K562 (cell line): ENCODE results near the gene HLA-DQB1.

Source experiments
- EHMT2 ChIP-seq: fragments of 450-650 bp; IDR thresholded peaks from 2 replicates; pipeline ENCODE4 v1.6.1; 2018; ENCODE audit warnings: antibody characterized with exemption
- FOXK2 ChIP-seq, 2 experiments: fragments of 450-650 bp; IDR thresholded peaks in 1 of 2; conservative IDR thresholded peaks in 1 of 2; 2 replicates each; pipeline ENCODE4 v1.6.1; 2016; ENCODE audit warnings: low read depth in 2 of 2, mild to moderate bottlenecking in 1 of 2
- KLF16 ChIP-seq: IDR thresholded peaks from 2 replicates; pipeline ENCODE4 v1.6.1; 2016; ENCODE audit warnings: antibody characterized with exemption
- POLR2A ChIP-seq: fragments of 450-650 bp; conservative IDR thresholded peaks from 2 replicates; pipeline ENCODE4 v1.6.1; 2016
- SMAD3 ChIP-seq: fragments of 450-650 bp; formaldehyde crosslinking; conservative IDR thresholded peaks from 2 replicates; pipeline ENCODE4 v1.4.0; 2020; ENCODE audit warnings: mild to moderate bottlenecking
- YY1 ChIP-seq, 3 experiments: IDR thresholded peaks; 2 replicates each; pipeline ENCODE4 v1.6.1; 2011; ENCODE audit warnings: low read length in 2 of 3, mild to moderate bottlenecking in 2 of 3, moderate library complexity in 2 of 3, borderline replicate concordance in 1 of 3, control low read depth in 1 of 3, low read depth in 1 of 3; ENCODE audit not compliant: insufficient read depth in 3 of 3, insufficient replicate concordance in 2 of 3, control insufficient read depth in 1 of 3, insufficient read length in 1 of 3; ENCODE audit errors: extremely low read depth in 1 of 3
- ZC3H4 ChIP-seq: sonication (generic); formaldehyde crosslinking; IDR thresholded peaks from 2 replicates; pipeline ENCODE4 v1.9.0; 2021; ENCODE audit warnings: missing genetic modification reagents, borderline replicate concordance
- TF ChIP-seq, protein P1 (sequence below): sonication (generic); formaldehyde crosslinking; IDR thresholded peaks from 2 replicates; pipeline ENCODE4 v1.9.0; 2022; ENCODE audit warnings: mild to moderate bottlenecking, missing genetic modification reagents
- TF ChIP-seq, protein P2 (sequence below): sonication (generic); formaldehyde crosslinking; IDR thresholded peaks from 2 replicates; pipeline ENCODE4 v1.9.0; 2022; ENCODE audit warnings: mild to moderate bottlenecking, missing genetic modification reagents

DNA sequence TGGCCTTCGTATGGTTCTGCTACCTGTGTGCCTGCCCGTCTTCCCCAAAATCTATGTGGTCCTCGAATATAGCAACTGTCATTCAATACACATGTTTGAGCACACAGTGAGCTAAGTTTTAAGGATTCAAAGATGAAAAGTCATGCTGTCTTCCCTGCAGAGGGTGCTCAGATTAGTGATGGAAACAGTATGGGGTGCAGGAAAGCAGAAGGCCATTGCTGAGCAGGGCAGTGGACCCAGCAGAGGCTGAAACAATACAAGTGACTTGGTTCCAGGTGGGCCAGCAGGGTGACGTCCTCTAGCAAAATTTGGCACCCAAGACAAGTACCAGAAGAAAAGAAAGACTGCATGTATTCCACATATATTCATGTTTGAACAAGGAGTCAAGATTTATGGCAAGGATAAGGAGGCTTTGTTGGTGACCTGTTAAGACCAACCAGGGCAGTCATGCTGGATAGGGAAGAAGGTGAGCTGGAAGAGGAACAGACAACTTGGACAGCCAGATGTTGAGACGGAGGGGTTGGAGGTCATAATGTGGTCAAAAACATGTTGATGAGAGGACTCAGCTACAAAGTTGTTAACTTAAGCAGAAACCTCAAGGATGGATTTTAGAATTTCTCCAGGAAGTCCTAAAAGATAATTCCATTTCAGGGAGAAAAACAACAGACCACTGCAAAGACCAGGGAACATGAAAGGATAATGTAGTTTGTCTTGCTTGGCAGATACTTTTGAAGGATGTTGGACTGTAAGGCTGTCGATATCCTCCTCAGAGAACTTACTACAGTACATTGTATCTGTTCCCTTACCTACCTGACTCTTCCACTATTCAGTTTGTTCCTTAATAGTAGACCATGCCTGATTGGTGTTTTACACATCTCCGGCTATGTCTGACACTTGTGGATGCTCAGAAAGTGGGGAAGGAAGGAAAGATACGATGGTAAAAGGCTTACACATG is 26.7 kb downstream of the HLA-DQB1 start:
- no peak for TF ChIP-seq SMAD3
- no peak for TF ChIP-seq POLR2A
- TF ChIP-seq ZC3H4 (CRISPR knock-in tag) = no peak
- TF ChIP-seq EHMT2 = no peak
- TF ChIP-seq, protein P1, sequence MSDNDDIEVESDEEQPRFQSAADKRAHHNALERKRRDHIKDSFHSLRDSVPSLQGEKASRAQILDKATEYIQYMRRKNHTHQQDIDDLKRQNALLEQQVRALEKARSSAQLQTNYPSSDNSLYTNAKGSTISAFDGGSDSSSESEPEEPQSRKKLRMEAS (CRISPR knock-in tag) = no peak
- TF ChIP-seq YY1 (IDR thresholded peaks at IDR 0.05; ENCODE audit: borderline replicate concordance in 1 of 3, control insufficient read depth in 1 of 3, extremely low read depth in 1 of 3, insufficient read depth in 3 of 3, insufficient read length in 1 of 3, insufficient replicate concordance in 2 of 3, low read depth in 1 of 3, low read length in 2 of 3) = no peak
- TF ChIP-seq, protein P2, sequence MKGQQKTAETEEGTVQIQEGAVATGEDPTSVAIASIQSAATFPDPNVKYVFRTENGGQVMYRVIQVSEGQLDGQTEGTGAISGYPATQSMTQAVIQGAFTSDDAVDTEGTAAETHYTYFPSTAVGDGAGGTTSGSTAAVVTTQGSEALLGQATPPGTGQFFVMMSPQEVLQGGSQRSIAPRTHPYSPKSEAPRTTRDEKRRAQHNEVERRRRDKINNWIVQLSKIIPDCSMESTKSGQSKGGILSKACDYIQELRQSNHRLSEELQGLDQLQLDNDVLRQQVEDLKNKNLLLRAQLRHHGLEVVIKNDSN (CRISPR knock-in tag) = no peak
- TF ChIP-seq FOXK2 (conservative IDR thresholded peaks at IDR 0.05 in 1 of 2, IDR thresholded peaks at IDR 0.05 in 1 of 2; ENCODE audit: low read depth in 2 of 2) = no peak
- TF ChIP-seq KLF16 = no peak
